ENCODE data around the gene SYT9.
A peak's percentile ranks its signal among the peaks of the same experiment; 100 is the strongest.

Gene SYT9

GRCh38 chr11:7278314-7278917 lies 26.7 kb downstream of the SYT9 start:
- Histone ChIP-seq H3K79me1 (ENCODE audit: low read length) (no peaks in the 10 kb centered on the region), H2BK120ac (ENCODE audit: low read depth, low read length) (no peak overlapping the region), H2AK5ac (ENCODE audit: low read length) (no peak overlapping the region), H3K4me3 (ENCODE audit: low read length) (no peak overlapping the region), H3K36me3 (ENCODE audit: control insufficient read depth, insufficient read depth, low read length) (no peaks in the 10 kb centered on the region), H3K9ac (ENCODE audit: low read length) (no peak overlapping the region), H3K23ac (ENCODE audit: low read length) (no peak overlapping the region), H3K56ac (ENCODE audit: low read length) (no peak overlapping the region), H3K4me2 (ENCODE audit: low read length) (no peak overlapping the region), H3K4ac (ENCODE audit: low read depth, low read length) (no peak overlapping the region), H3K4me1 (ENCODE audit: control insufficient read depth, low read depth, low read length) (peaks cover 2% of the 10 kb centered on the region), H3K18ac (ENCODE audit: low read length) (no peak overlapping the region), H3K27me3 (ENCODE audit: insufficient read depth, low read length, poor library complexity) (no peaks in the 10 kb centered on the region), H2BK15ac (replicated peaks; ENCODE audit: low read depth) (no peak overlapping the region), H4K5ac (ENCODE audit: low read length) (no peak overlapping the region), H2BK5ac (ENCODE audit: low read length) (no peak overlapping the region), H3K79me2 (ENCODE audit: control insufficient read depth, insufficient read depth, low read length) (no peaks in the 10 kb centered on the region), H4K8ac (ENCODE audit: low read depth, low read length) (no peak overlapping the region), H3K27ac (ENCODE audit: low read depth, low read length) (no peak overlapping the region)
- WGBS (ENCODE audit: extremely low coverage, insufficient coverage, low lambda C conversion rate), result no CpG with 5 or more reads among the region's 3 CpGs
- DNase-seq, result peak; percentile 51

- Histone ChIP-seq H3K27me3 (ENCODE audit: insufficient read depth, low read length, poor library complexity) (no peaks in the 10 kb centered on the region), H2BK5ac (ENCODE audit: low read length) (no peak overlapping the region), H2BK120ac (ENCODE audit: low read depth, low read length) (no peak overlapping the region), H4K5ac (ENCODE audit: low read length) (no peak overlapping the region), H2AK5ac (ENCODE audit: low read length) (no peak overlapping the region), H3K4me2 (ENCODE audit: low read length) (no peak overlapping the region), H3K56ac (ENCODE audit: low read length) (no peak overlapping the region), H3K18ac (ENCODE audit: low read length) (no peak overlapping the region), H3K79me1 (ENCODE audit: low read length) (no peaks in the 10 kb centered on the region), H3K23ac (ENCODE audit: low read length) (no peak overlapping the region), H4K8ac (ENCODE audit: low read depth, low read length) (no peak overlapping the region), H3K36me3 (ENCODE audit: control insufficient read depth, insufficient read depth, low read length) (no peaks in the 10 kb centered on the region), H3K27ac (ENCODE audit: low read depth, low read length) (no peak overlapping the region), H2BK15ac (replicated peaks; ENCODE audit: low read depth) (no peak overlapping the region), H3K4me1 (ENCODE audit: control insufficient read depth, low read depth, low read length) (peaks cover 2% of the 10 kb centered on the region), H3K79me2 (ENCODE audit: control insufficient read depth, insufficient read depth, low read length) (no peaks in the 10 kb centered on the region), H3K4ac (ENCODE audit: low read depth, low read length) (no peak overlapping the region), H3K9ac (ENCODE audit: low read length) (no peak overlapping the region), H3K4me3 (ENCODE audit: low read length) (no peak overlapping the region)
- no peak for DNase-seq
- no CpG with 5 or more reads among the region's 1 CpG for WGBS (ENCODE audit: extremely low coverage, insufficient coverage, low lambda C conversion rate)
Observed at GRCh38 chr11:7279676-7280075, 28.0 kb downstream of the SYT9 start.

GRCh38 chr11:7281079-7281478 lies 29.4 kb downstream of the SYT9 start:
- WGBS (ENCODE audit: extremely low coverage, insufficient coverage, low lambda C conversion rate), result no CpG with 5 or more reads among the region's 1 CpG

DNA sequence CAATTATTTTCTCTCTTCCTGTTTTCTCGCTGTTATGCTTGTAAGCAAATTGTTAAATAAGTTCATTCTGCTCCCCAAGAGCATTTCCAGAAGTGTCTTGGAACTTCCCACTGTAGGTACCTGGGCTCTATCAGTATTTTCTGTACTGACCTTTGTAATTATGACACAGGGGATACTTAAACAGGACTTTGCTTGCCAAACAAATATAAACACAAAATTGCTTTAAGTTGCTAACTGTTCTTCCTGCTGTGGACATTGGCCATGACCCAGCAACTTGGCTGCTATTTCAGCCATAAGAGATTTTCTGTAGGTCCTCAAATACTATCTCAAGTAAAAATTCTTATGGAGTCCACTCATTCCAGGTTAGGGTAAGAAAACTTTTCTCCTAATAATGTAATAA lies 30.1 kb downstream of the SYT9 start:
- Histone ChIP-seq H2AK5ac (ENCODE audit: low read length) (no peak overlapping the region), H3K27me3 (ENCODE audit: insufficient read depth, low read length, poor library complexity) (no peaks in the 10 kb centered on the region), H4K5ac (ENCODE audit: low read length) (no peak overlapping the region), H3K23ac (ENCODE audit: low read length) (no peak overlapping the region), H3K79me1 (ENCODE audit: low read length) (no peaks in the 10 kb centered on the region), H3K4me1 (ENCODE audit: control insufficient read depth, low read depth, low read length) (no peaks in the 10 kb centered on the region), H3K79me2 (ENCODE audit: control insufficient read depth, insufficient read depth, low read length) (no peaks in the 10 kb centered on the region), H2BK120ac (ENCODE audit: low read depth, low read length) (no peak overlapping the region), H2BK15ac (replicated peaks; ENCODE audit: low read depth) (no peak overlapping the region), H4K8ac (ENCODE audit: low read depth, low read length) (no peak overlapping the region), H2BK5ac (ENCODE audit: low read length) (no peak overlapping the region), H3K4me2 (ENCODE audit: low read length) (no peak overlapping the region), H3K18ac (ENCODE audit: low read length) (peak overlapping the region; percentile 60), H3K9ac (ENCODE audit: low read length) (no peak overlapping the region), H3K56ac (ENCODE audit: low read length) (no peak overlapping the region), H3K36me3 (ENCODE audit: control insufficient read depth, insufficient read depth, low read length) (no peaks in the 10 kb centered on the region), H3K4me3 (ENCODE audit: low read length) (no peak overlapping the region), H3K27ac (ENCODE audit: low read depth, low read length) (no peak overlapping the region), H3K4ac (ENCODE audit: low read depth, low read length) (no peak overlapping the region)
- WGBS (ENCODE audit: extremely low coverage, insufficient coverage, low lambda C conversion rate), result no CpG with 5 or more reads among the region's 1 CpG
- no peak for DNase-seq

More at GRCh38 chr11:7281079-7281478, 29.4 kb downstream of the SYT9 start:
- Histone ChIP-seq H3K36me3 (ENCODE audit: control insufficient read depth, insufficient read depth, low read length) (no peaks in the 10 kb centered on the region), H2AK5ac (ENCODE audit: low read length) (no peak overlapping the region), H2BK5ac (ENCODE audit: low read length) (no peak overlapping the region), H4K5ac (ENCODE audit: low read length) (no peak overlapping the region), H3K79me1 (ENCODE audit: low read length) (no peaks in the 10 kb centered on the region), H3K79me2 (ENCODE audit: control insufficient read depth, insufficient read depth, low read length) (no peaks in the 10 kb centered on the region), H3K4me1 (ENCODE audit: control insufficient read depth, low read depth, low read length) (no peaks in the 10 kb centered on the region), H4K8ac (ENCODE audit: low read depth, low read length) (no peak overlapping the region), H2BK15ac (replicated peaks; ENCODE audit: low read depth) (no peak overlapping the region), H3K23ac (ENCODE audit: low read length) (no peak overlapping the region), H3K56ac (ENCODE audit: low read length) (no peak overlapping the region), H3K27me3 (ENCODE audit: insufficient read depth, low read length, poor library complexity) (no peaks in the 10 kb centered on the region), H3K9ac (ENCODE audit: low read length) (no peak overlapping the region), H3K4me3 (ENCODE audit: low read length) (no peak overlapping the region), H3K4ac (ENCODE audit: low read depth, low read length) (no peak overlapping the region), H2BK120ac (ENCODE audit: low read depth, low read length) (no peak overlapping the region), H3K18ac (ENCODE audit: low read length) (no peak overlapping the region), H3K27ac (ENCODE audit: low read depth, low read length) (no peak overlapping the region), H3K4me2 (ENCODE audit: low read length) (no peak overlapping the region)
- peak; percentile 92 for DNase-seq

DNA sequence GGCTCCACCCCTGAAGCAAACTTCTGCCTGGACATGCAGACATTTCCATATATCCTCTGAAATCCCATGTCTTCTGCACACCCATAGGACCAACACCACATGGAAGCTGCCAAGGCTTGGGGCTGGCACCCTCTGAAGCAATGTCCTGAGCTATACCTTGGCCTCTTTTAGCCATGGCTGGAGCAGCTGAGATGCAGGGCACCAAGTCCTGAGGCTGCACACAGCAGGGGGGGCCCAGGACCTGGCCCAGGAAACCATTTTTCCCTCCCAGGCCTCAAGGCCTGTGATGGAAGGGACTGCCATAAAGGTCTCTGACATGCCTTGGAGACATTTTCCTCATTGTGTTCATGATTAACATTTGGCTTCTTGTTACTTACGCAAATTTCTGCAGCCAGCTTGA lies 34.5 kb downstream of the SYT9 start:
- no peak overlapping the region for H2BK120ac ChIP-seq (ENCODE audit: low read depth, low read length)
- H3K9ac ChIP-seq (ENCODE audit: low read length), result no peak overlapping the region
- DNase-seq, result no peak
- no peak overlapping the region for H3K4me3 ChIP-seq (ENCODE audit: low read length)
- H3K36me3 ChIP-seq (ENCODE audit: control insufficient read depth, insufficient read depth, low read length), result no peaks in the 10 kb centered on the region
- no peak overlapping the region for H2BK15ac ChIP-seq (replicated peaks; ENCODE audit: low read depth)
- H3K27ac ChIP-seq (ENCODE audit: low read depth, low read length), result no peak overlapping the region
- H2BK5ac ChIP-seq (ENCODE audit: low read length), result no peak overlapping the region
- H3K79me1 ChIP-seq (ENCODE audit: low read length), result no peaks in the 10 kb centered on the region
- no peaks in the 10 kb centered on the region for H3K27me3 ChIP-seq (ENCODE audit: insufficient read depth, low read length, poor library complexity)
- H3K18ac ChIP-seq (ENCODE audit: low read length), result no peak overlapping the region
- no peak overlapping the region for H3K4ac ChIP-seq (ENCODE audit: low read depth, low read length)
- H2AK5ac ChIP-seq (ENCODE audit: low read length), result no peak overlapping the region
- H3K56ac ChIP-seq (ENCODE audit: low read length), result no peak overlapping the region
- no peaks in the 10 kb centered on the region for H3K4me1 ChIP-seq (ENCODE audit: control insufficient read depth, low read depth, low read length)
- no CpG with 5 or more reads among the region's 1 CpG for WGBS (ENCODE audit: extremely low coverage, insufficient coverage, low lambda C conversion rate)
- H3K23ac ChIP-seq (ENCODE audit: low read length), result no peak overlapping the region
- no peak overlapping the region for H4K8ac ChIP-seq (ENCODE audit: low read depth, low read length)
- H3K79me2 ChIP-seq (ENCODE audit: control insufficient read depth, insufficient read depth, low read length), result no peaks in the 10 kb centered on the region
- no peak overlapping the region for H4K5ac ChIP-seq (ENCODE audit: low read length)
- no peak overlapping the region for H3K4me2 ChIP-seq (ENCODE audit: low read length)
